GM13977 (cell line): ENCODE results near the gene SPATA2.

ENCODE experiments used
- DNase-seq: peaks from one replicate; pipeline ENCODE4 v3.0.0; 2012; ENCODE audit warnings: low spot score
- in situ Hi-C: fragments of 300-500 bp; cut with MboI; formaldehyde crosslinking; loops from one replicate; pipeline ENCODE4 v1.12.0; 2022; ENCODE audit warnings: low sequenced_read_pairs, low pct_unique_long_range_greater_than_20kb, mixed read lengths, inconsistent platforms; ENCODE audit not compliant: unreplicated experiment
- TF ChIP-seq, protein P1 (sequence below): IDR thresholded peaks from 2 replicates; pipeline ENCODE4 v1.5.1; 2012; ENCODE audit warnings: mild to moderate bottlenecking, control low read depth; ENCODE audit not compliant: insufficient read depth; ENCODE audit errors: extremely low read depth, missing control alignments

The SPATA2 gene

GRCh38 chr20:49908258-49908565, 7.1 kb downstream of the SPATA2 start:
- in situ Hi-C loops: no loop called here
- TF ChIP-seq, protein P1, sequence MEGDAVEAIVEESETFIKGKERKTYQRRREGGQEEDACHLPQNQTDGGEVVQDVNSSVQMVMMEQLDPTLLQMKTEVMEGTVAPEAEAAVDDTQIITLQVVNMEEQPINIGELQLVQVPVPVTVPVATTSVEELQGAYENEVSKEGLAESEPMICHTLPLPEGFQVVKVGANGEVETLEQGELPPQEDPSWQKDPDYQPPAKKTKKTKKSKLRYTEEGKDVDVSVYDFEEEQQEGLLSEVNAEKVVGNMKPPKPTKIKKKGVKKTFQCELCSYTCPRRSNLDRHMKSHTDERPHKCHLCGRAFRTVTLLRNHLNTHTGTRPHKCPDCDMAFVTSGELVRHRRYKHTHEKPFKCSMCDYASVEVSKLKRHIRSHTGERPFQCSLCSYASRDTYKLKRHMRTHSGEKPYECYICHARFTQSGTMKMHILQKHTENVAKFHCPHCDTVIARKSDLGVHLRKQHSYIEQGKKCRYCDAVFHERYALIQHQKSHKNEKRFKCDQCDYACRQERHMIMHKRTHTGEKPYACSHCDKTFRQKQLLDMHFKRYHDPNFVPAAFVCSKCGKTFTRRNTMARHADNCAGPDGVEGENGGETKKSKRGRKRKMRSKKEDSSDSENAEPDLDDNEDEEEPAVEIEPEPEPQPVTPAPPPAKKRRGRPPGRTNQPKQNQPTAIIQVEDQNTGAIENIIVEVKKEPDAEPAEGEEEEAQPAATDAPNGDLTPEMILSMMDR: no peak
- DNase-seq: no peak

DNA sequence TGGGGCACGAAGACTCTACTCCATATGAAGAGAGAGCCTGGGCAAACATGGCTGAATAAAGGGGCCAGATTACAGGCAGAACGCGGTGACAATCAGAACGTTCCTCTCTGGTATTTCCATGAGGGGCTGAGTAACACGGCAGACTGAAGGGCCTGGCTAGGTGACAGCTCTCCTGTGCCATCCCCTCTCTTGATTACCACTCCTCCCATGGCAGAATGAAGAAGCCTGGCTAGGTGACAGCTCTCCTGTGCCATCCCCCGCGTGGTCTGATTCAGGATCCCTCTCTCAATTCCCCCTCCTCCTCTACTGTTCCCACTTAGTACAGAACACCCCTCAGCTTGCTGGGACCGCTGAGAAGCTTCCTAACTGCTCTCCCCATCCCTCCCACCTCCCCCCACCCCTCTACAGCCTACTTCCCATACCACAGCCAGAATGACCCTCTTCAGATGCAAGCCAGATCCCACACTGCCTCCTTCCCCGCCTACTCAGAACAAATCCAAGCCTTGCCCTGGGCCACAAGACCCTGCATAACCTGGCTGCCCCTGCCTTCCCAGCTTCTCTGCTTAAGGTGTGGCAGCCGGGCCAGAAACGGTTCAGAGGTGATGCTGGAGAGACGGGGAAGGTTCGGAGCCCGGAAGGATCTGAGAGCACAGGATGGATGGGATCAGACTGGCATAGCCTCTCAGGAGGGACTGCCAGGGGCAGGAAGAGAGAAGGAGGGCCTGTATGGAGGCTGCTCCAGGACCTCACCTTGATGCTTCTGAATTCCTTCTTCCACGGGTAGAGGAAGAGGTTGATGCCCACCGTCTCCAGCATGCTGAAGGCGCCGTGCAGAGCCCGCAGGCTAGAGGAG, 7.7 kb downstream of the SPATA2 start:
- in situ Hi-C loops: no loop called here
- DNase-seq: no peak
- TF ChIP-seq, protein P1: no peak

DNA sequence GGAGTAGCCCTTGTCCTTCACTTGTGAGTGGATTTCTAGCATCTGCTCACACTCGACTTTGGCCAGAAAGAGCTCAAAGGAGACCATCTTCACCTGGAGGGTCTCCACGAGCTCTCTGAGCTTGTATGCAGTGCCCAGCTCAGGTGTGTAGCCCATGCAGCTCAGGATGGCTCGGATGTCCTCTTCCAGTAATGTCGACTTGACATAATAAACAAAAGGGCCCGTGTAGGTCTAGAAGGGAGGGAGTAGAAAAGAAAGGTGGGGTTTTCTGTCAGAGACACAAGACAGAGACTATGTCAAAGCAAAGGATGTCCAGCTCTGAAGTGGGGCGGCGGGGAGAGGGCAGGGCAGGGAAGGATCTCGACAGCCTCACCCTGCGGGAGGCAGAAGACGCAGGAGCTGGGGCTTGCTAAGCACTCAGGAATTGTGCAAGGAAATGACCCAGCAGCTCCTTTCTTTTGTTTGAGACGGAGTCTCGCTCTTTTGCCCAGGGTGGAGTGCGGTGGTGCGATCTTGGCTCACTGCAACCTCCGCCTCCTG, 8.6 kb downstream of the SPATA2 start:
- TF ChIP-seq, protein P1: no peak
- in situ Hi-C loops: no loop called here
- no peak for DNase-seq

DNA sequence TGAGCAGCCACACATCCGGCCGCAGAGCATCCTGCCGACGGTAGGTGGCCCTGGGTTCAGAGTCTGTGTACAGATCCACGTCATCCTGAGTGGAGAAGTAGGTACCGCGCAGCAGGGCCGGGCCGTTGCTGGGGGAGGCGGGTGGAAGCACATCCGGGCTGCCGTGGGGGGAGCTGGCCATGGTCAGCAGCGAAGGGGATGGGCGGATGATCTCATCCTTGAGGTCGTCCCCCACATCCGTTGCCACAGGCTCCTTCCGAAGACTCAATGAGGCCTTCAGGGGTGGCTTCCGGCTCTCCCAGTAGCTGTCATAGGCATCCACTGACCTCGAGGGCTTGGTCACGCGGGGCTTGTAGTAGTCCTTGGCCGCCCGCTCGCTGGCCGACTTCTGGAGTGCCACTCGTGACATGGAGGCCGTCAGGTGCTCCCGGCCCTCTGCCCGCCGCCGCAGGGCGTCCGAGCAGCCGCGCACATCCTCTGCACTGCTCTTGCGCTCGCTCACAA, 9.2 kb downstream of the SPATA2 start:
- in situ Hi-C loops: no loop called here
- TF ChIP-seq, protein P1: no peak
- no peak for DNase-seq

- in situ Hi-C loops: no loop called here
- TF ChIP-seq, protein P1: no peak
- DNase-seq: no peak
These were observed 9.8 kb downstream of the SPATA2 start for GRCh38 chr20:49905415-49906091.

DNA sequence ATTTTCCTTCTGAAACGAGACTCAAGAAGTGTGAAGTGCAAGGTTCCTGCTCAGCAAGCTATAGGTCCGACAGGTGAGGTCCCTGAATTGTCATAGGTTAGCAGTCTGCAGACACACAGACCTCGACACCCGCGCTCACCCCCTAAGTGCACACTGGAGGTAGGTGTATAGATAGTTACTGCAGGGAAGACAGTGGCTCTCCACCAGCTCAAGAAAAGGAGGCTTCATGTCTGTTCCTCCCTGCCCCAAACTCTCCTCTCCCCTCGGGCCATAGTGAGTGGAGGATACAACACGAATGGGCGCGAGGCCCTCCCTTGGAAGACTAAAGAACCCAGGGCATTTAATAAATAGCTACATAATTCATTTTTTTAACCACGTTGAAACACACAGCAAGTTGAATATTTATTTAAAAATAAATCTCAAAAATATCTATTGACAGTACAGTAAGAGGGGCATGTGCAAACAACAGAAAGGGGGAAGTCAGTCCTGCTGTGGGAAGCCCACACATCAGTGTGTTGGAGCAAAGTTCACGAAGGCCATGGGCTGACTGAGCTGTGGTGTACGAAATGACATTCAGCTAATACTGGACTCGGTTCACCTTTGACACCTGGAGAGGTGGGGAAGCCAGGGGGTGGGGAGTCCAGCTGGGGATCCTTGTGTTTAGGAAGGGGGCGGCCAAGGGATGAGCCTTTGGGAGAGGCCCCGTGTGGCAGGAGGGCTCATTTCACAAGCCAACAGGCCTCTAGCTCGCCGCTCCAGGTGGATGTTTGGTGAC, 10.7 kb downstream of the SPATA2 start:
- TF ChIP-seq, protein P1: no peak
- in situ Hi-C loops: no loop called here
- DNase-seq: no peak
